Measurements from ENCODE around the gene FOXO3. TPM values are rescaled to one million over a fixed set of nuclear protein-coding genes. Genes with fewer than 3 reads are reported as not detected.
A peak's percentile ranks its signal among the peaks of the same experiment; 100 is the strongest.

FOXO3 gene
- polyA plus RNA-seq, 1 donor (not counting 4 experiments of a cell fraction or from before 2014, with no cell fraction given): 17.6 TPM

GRCh38 chr6:108556866-108557493, 3.7 kb upstream of the FOXO3 start:
- H3K79me2 ChIP-seq (ENCODE audit: control insufficient read depth, insufficient read depth, low read length): peaks cover 5% of the 10 kb centered on the region
- no peaks in the 10 kb centered on the region for H4K20me1 ChIP-seq (ENCODE audit: control insufficient read depth, extremely low read depth, insufficient read depth, low read length)
- no peaks in the 10 kb centered on the region for H3K9me3 ChIP-seq (ENCODE audit: control insufficient read depth, low read depth, low read length)
- H3K4me3 ChIP-seq (ENCODE audit: control insufficient read depth in 2 of 3, extremely low read depth in 1 of 3, insufficient read depth in 2 of 3, low read depth in 1 of 3, low read length in 3 of 3): peak overlapping the region; percentile 57 to 73 (median 61)
- H3K4me2 ChIP-seq (ENCODE audit: control insufficient read depth, extremely low read depth, insufficient read depth, low read depth, low read length): peak overlapping the region; percentile 91
- dilution Hi-C loops (cut with MboI; ENCODE audit: extremely low pct_ligation_motif_present, low sequenced_read_pairs): no loop called here
- FAIRE-seq (no peak), DNase-seq (ENCODE audit: low read depth, low spot score) (no peak)
- H2AFZ ChIP-seq (ENCODE audit: control insufficient read depth, low read length): peak overlapping the region; percentile 90
- TF ChIP-seq CTCF (optimal IDR thresholded peaks at IDR 0.05 in 1 of 3, IDR thresholded peaks at IDR 0.05 in 1 of 3, conservative IDR thresholded peaks at IDR 0.05 in 1 of 3; ENCODE audit: extremely low read depth in 1 of 3, insufficient read depth in 2 of 3, low read length in 3 of 3) (no peak), EZH2 (IDR thresholded peaks at IDR 0.05; ENCODE audit: low read length) (no peak)
- no peaks in the 10 kb centered on the region for H3K9me1 ChIP-seq (ENCODE audit: control insufficient read depth, extremely low read depth, insufficient read depth, low read length)
- H3K27me3 ChIP-seq (ENCODE audit: control insufficient read depth, extremely low read depth, insufficient read depth, low read length): no peaks in the 10 kb centered on the region
- peak overlapping the region; percentile 63 for H3K27ac ChIP-seq (ENCODE audit: control insufficient read depth, insufficient read depth, low read length)
- peaks cover 21% of the 10 kb centered on the region for H3K4me1 ChIP-seq (ENCODE audit: control insufficient read depth, extremely low read depth, insufficient read depth, low read length)
- H3K9ac ChIP-seq (ENCODE audit: control insufficient read depth, extremely low read depth, insufficient read depth, low read length): peak overlapping the region; percentile 93
- no peaks in the 10 kb centered on the region for H3K36me3 ChIP-seq (ENCODE audit: control insufficient read depth in 2 of 2, extremely low read depth in 1 of 2, insufficient read depth in 2 of 2, low read length in 2 of 2)

GRCh38 chr6:108557494-108558371, 3.0 kb upstream of the FOXO3 start:
- dilution Hi-C loops (cut with MboI; ENCODE audit: extremely low pct_ligation_motif_present, low sequenced_read_pairs): no loop called here
- TF ChIP-seq CTCF (optimal IDR thresholded peaks at IDR 0.05 in 1 of 3, IDR thresholded peaks at IDR 0.05 in 1 of 3, conservative IDR thresholded peaks at IDR 0.05 in 1 of 3; ENCODE audit: extremely low read depth in 1 of 3, insufficient read depth in 2 of 3, low read length in 3 of 3) (no peak), EZH2 (IDR thresholded peaks at IDR 0.05; ENCODE audit: low read length) (no peak)
- H3K4me3 ChIP-seq (ENCODE audit: control insufficient read depth in 2 of 3, extremely low read depth in 1 of 3, insufficient read depth in 2 of 3, low read depth in 1 of 3, low read length in 3 of 3): peak overlapping the region; percentile 57 to 73 (median 69)
- no peaks in the 10 kb centered on the region for H3K9me3 ChIP-seq (ENCODE audit: control insufficient read depth, low read depth, low read length)
- FAIRE-seq: no peak
- peak overlapping the region; percentile 90 for H2AFZ ChIP-seq (ENCODE audit: control insufficient read depth, low read length)
- peak overlapping the region; percentile 87 for H3K27ac ChIP-seq (ENCODE audit: control insufficient read depth, insufficient read depth, low read length)
- DNase-seq (ENCODE audit: low read depth, low spot score): no peak
- no peaks in the 10 kb centered on the region for H3K36me3 ChIP-seq (ENCODE audit: control insufficient read depth in 2 of 2, extremely low read depth in 1 of 2, insufficient read depth in 2 of 2, low read length in 2 of 2)
- no peaks in the 10 kb centered on the region for H4K20me1 ChIP-seq (ENCODE audit: control insufficient read depth, extremely low read depth, insufficient read depth, low read length)
- H3K9me1 ChIP-seq (ENCODE audit: control insufficient read depth, extremely low read depth, insufficient read depth, low read length): no peaks in the 10 kb centered on the region
- peak overlapping the region; percentile 93 for H3K9ac ChIP-seq (ENCODE audit: control insufficient read depth, extremely low read depth, insufficient read depth, low read length)
- H3K4me2 ChIP-seq (ENCODE audit: control insufficient read depth, extremely low read depth, insufficient read depth, low read depth, low read length): peak overlapping the region; percentile 91
- H3K27me3 ChIP-seq (ENCODE audit: control insufficient read depth, extremely low read depth, insufficient read depth, low read length): no peaks in the 10 kb centered on the region
- H3K79me2 ChIP-seq (ENCODE audit: control insufficient read depth, insufficient read depth, low read length): peaks cover 11% of the 10 kb centered on the region
- peaks cover 22% of the 10 kb centered on the region for H3K4me1 ChIP-seq (ENCODE audit: control insufficient read depth, extremely low read depth, insufficient read depth, low read length)
